DMS114 treated with DMSO at 0.1 percent for 48 hours (cell line): Measurements from ENCODE around the gene RASSF5.
"Not testable (repeated sequence)": the region's sequence is repeated elsewhere in the genome, so short reads cannot be mapped to it uniquely, and the experiment has no call there.

Source experiments
- DNase-seq: peaks from one replicate; lab custom pipeline; 2025; ENCODE audit not compliant: unreplicated experiment; lab: John Stamatoyannopoulos, UW

The RASSF5 gene

GRCh38 chr1:206476591-206476990 is 30.7 kb upstream of the RASSF5 start:
- no peak for DNase-seq

GRCh38 chr1:206477110-206477509 is 30.2 kb upstream of the RASSF5 start:
- no peak for DNase-seq

- DNase-seq, result no peak
These were observed 29.6 kb upstream of the RASSF5 start for GRCh38 chr1:206477581-206478380.

GRCh38 chr1:206478746-206479145 is 28.6 kb upstream of the RASSF5 start:
- DNase-seq, result no peak

- peak; percentile 49 for DNase-seq
These were observed 27.9 kb upstream of the RASSF5 start for GRCh38 chr1:206479183-206480125.

- DNase-seq, result no peak
These were observed 27.1 kb upstream of the RASSF5 start for GRCh38 chr1:206480211-206480610.

GRCh38 chr1:206482611-206483010 is 24.7 kb upstream of the RASSF5 start:
- no peak for DNase-seq

GRCh38 chr1:206483864-206484263 is 23.5 kb upstream of the RASSF5 start:
- DNase-seq, result not testable (repeated sequence)

- no peak for DNase-seq
These were observed 22.4 kb upstream of the RASSF5 start for GRCh38 chr1:206484901-206485300.

GRCh38 chr1:206486995-206487788 is 20.1 kb upstream of the RASSF5 start:
- DNase-seq, result no peak

GRCh38 chr1:206487970-206488369 is 19.4 kb upstream of the RASSF5 start:
- no peak for DNase-seq

- no peak for DNase-seq
These were observed 18.9 kb upstream of the RASSF5 start for GRCh38 chr1:206488466-206488865.

- peak; percentile 19 for DNase-seq
These were observed 17.2 kb upstream of the RASSF5 start for GRCh38 chr1:206489980-206490770.

GRCh38 chr1:206490771-206491405 is 16.4 kb upstream of the RASSF5 start:
- DNase-seq, result no peak

- no peak for DNase-seq
These were observed 15.7 kb upstream of the RASSF5 start for GRCh38 chr1:206491616-206492015.

GRCh38 chr1:206492589-206492988 is 14.7 kb upstream of the RASSF5 start:
- DNase-seq, result no peak

GRCh38 chr1:206493279-206493678 is 14.1 kb upstream of the RASSF5 start:
- DNase-seq, result no peak

GRCh38 chr1:206495011-206495461 is 12.3 kb upstream of the RASSF5 start:
- DNase-seq, result no peak

GRCh38 chr1:206495493-206496046 is 11.8 kb upstream of the RASSF5 start:
- no peak for DNase-seq
